OCI-LY7 (cell line): ENCODE data around the gene PURA. TPM values are rescaled to one million over a fixed set of nuclear protein-coding genes. Genes with fewer than 3 reads are reported as not detected.

Source experiments
- BruUV-seq: library from RNA; stranded (reverse); fragments of 400-500 nt; replicated peaks from 2 replicates; lab custom pipeline; 2021; lab: Mats Ljungman, UMichigan
- CTCF ChIA-PET: fragments of 300-600 bp; sonication (Branson Sonifier 250); formaldehyde crosslinking; loops from one replicate; lab custom pipeline; 2022; ENCODE audit warnings: antibody characterized with exemption; ENCODE audit not compliant: unreplicated experiment; lab: Charles Lee
- POLR2A ChIA-PET: fragments of 300-600 bp; sonication (Branson Sonifier 250); formaldehyde crosslinking; loops from one replicate; lab custom pipeline; 2022; ENCODE audit warnings: antibody characterized with exemption; lab: Charles Lee
- DNase-seq: peaks from one replicate; pipeline ENCODE4 v3.0.0-alpha.2; 2015; ENCODE audit warnings: low spot score
- H2AFZ ChIP-seq: fragments of 200-600 bp; sonication (generic), shearing (Covaris generic); 2 replicates; pipeline ENCODE4 v1.6.1; 2014; ENCODE audit warnings: mild to moderate bottlenecking, antibody characterized with exemption, low read length, moderate library complexity
- H3K27ac ChIP-seq: fragments of 200-600 bp; sonication (generic); 2 replicates; pipeline ENCODE4 v1.5.1; 2014; ENCODE audit warnings: mixed run types, low read depth, mild to moderate bottlenecking, moderate library complexity, low read length, inconsistent platforms; ENCODE audit not compliant: poor library complexity, severe bottlenecking
- H3K36me3 ChIP-seq: fragments of 200-600 bp; sonication (generic); 2 replicates; pipeline ENCODE4 v1.6.1; 2014; ENCODE audit warnings: mild to moderate bottlenecking, antibody characterized with exemption, low read length, moderate library complexity, mixed read lengths; ENCODE audit not compliant: insufficient read depth
- H3K4me1 ChIP-seq: fragments of 200-600 bp; sonication (generic); 2 replicates; pipeline ENCODE4 v1.5.1; 2014; ENCODE audit warnings: mild to moderate bottlenecking, low read length; ENCODE audit not compliant: insufficient read depth, poor library complexity, severe bottlenecking
- H3K4me2 ChIP-seq: fragments of 200-600 bp; sonication (generic); 2 replicates; pipeline ENCODE4 v1.6.1; 2014; ENCODE audit warnings: mild to moderate bottlenecking, low read length
- H3K4me3 ChIP-seq: fragments of 200-600 bp; sonication (generic); 2 replicates; pipeline ENCODE4 v1.5.1; 2014; ENCODE audit warnings: mild to moderate bottlenecking, low read depth, low read length; ENCODE audit not compliant: poor library complexity, severe bottlenecking
- H3K79me2 ChIP-seq: fragments of 200-600 bp; sonication (generic); 2 replicates; pipeline ENCODE4 v1.6.1; 2016; ENCODE audit warnings: low read depth, mild to moderate bottlenecking, low read length, moderate library complexity, mixed read lengths; ENCODE audit not compliant: insufficient read depth
- H3K9me2 ChIP-seq: fragments of 200-600 bp; sonication (generic); 2 replicates; pipeline ENCODE4 v1.6.1; 2016; ENCODE audit warnings: mild to moderate bottlenecking, low read length, mixed read lengths; ENCODE audit not compliant: insufficient read depth
- H3K9me3 ChIP-seq: fragments of 200-600 bp; sonication (generic); 2 replicates; pipeline ENCODE4 v1.6.1; 2014; ENCODE audit warnings: mild to moderate bottlenecking, mixed run types, low read length, mixed read lengths
- H4K20me1 ChIP-seq: fragments of 200-600 bp; sonication (generic); 2 replicates; pipeline ENCODE4 v1.6.1; 2014; ENCODE audit warnings: mild to moderate bottlenecking, antibody characterized with exemption, low read length, moderate library complexity, mixed read lengths; ENCODE audit not compliant: insufficient read depth
- EZH2phosphoT487 ChIP-seq: fragments of 200-600 bp; sonication (generic); IDR thresholded peaks from 2 replicates; pipeline ENCODE4 v1.6.1; 2018; ENCODE audit warnings: low read depth, borderline replicate concordance, mild to moderate bottlenecking, mixed run types, antibody characterized with exemption, low read length, moderate library complexity, mixed read lengths
- intact Hi-C: fragments of 100-400 bp; cut with micrococcal nuclease; formaldehyde crosslinking; loops from one replicate; pipeline ENCODE4 v1.10.0; 2022; ENCODE audit not compliant: unreplicated experiment
- total RNA-seq, 2 experiments: library from RNA; depleted of rRNA in 1 of 2; stranded (reverse); fragments of >200 nt in 1 of 2; shearing (Covaris generic) in 1 of 2; gene quantifications; 2 replicates each; pipeline ENCODE4 v1.2.3, GENCODE V29; 2014 to 2022
- TF ChIP-seq, protein P1 (sequence below): fragments of 200-600 bp; sonication (generic); conservative IDR thresholded peaks from 2 replicates; pipeline ENCODE4 v1.5.1; 2014; ENCODE audit warnings: mild to moderate bottlenecking, antibody characterized with exemption, low read length, moderate library complexity, mixed read lengths

The PURA gene
- total RNA-seq, 2 experiments from 2014 or later = 19.0 to 19.7 TPM

DNA sequence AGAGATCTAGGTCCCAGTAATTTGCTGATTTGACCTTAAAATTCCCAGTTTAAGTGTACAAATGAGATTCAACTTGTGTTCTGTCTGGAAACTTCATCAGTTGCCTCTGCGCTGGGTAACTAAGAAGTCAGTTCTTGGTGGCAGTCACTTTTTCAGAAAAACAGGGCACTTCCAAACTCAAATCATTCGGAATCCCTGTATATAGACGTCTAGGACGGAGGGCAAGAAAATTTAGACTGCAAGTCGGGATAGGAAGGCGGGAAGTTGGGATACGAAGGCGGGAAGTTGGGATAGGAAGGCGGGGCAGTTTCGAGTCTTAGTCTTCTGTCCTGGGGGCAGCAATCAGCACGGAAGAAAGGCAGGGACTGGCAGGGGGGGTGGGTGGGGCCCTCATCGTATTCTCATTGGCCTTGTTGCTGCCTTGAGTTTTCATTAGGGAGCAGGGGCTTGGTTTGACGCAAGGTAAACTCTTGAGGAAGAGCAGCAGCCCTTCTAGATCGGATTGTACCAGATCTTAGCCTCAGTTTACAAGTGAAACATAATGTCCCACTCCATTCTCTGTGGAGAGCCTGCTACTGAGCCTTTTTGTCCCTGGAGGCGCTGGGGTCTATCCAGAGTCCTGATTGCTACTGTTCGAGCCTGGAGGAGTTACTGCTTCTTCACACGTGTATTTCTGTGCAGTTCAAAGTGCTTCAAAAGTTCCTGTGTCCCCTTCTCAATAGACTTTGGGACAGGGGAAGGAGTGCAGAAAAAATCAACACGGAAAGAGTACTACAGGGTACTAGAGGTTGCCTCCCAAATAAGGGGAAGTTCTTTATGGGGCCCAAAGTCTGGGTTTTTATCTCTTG, 2.7 kb upstream of the PURA start:
- H3K4me2 ChIP-seq = peak overlapping the region; percentile 78
- H3K9me2 ChIP-seq = no peaks in the 10 kb centered on the region
- peaks cover 68% of the 10 kb centered on the region for H3K79me2 ChIP-seq
- H4K20me1 ChIP-seq = peaks cover 26% of the 10 kb centered on the region
- H3K27ac ChIP-seq = peak overlapping the region; percentile 0
- intact Hi-C loops = loop anchor here (10.0 kb wide), 1 partner anchor 546 kb away; the partner anchor contains the start of gene UBE2D2
- ChIA-PET CTCF (no interaction called here), POLR2A (no interaction called here)
- TF ChIP-seq, protein P1, sequence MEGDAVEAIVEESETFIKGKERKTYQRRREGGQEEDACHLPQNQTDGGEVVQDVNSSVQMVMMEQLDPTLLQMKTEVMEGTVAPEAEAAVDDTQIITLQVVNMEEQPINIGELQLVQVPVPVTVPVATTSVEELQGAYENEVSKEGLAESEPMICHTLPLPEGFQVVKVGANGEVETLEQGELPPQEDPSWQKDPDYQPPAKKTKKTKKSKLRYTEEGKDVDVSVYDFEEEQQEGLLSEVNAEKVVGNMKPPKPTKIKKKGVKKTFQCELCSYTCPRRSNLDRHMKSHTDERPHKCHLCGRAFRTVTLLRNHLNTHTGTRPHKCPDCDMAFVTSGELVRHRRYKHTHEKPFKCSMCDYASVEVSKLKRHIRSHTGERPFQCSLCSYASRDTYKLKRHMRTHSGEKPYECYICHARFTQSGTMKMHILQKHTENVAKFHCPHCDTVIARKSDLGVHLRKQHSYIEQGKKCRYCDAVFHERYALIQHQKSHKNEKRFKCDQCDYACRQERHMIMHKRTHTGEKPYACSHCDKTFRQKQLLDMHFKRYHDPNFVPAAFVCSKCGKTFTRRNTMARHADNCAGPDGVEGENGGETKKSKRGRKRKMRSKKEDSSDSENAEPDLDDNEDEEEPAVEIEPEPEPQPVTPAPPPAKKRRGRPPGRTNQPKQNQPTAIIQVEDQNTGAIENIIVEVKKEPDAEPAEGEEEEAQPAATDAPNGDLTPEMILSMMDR = no peak
- TF ChIP-seq EZH2phosphoT487 = no peak
- no peak for DNase-seq
- H3K36me3 ChIP-seq = peaks cover 10% of the 10 kb centered on the region
- H3K4me3 ChIP-seq = peak overlapping the region; percentile 86
- H2AFZ ChIP-seq = no peak overlapping the region
- BruUV-seq = no TSS peak
- H3K9me3 ChIP-seq = no peaks in the 10 kb centered on the region
- H3K4me1 ChIP-seq = peaks cover 63% of the 10 kb centered on the region

DNA sequence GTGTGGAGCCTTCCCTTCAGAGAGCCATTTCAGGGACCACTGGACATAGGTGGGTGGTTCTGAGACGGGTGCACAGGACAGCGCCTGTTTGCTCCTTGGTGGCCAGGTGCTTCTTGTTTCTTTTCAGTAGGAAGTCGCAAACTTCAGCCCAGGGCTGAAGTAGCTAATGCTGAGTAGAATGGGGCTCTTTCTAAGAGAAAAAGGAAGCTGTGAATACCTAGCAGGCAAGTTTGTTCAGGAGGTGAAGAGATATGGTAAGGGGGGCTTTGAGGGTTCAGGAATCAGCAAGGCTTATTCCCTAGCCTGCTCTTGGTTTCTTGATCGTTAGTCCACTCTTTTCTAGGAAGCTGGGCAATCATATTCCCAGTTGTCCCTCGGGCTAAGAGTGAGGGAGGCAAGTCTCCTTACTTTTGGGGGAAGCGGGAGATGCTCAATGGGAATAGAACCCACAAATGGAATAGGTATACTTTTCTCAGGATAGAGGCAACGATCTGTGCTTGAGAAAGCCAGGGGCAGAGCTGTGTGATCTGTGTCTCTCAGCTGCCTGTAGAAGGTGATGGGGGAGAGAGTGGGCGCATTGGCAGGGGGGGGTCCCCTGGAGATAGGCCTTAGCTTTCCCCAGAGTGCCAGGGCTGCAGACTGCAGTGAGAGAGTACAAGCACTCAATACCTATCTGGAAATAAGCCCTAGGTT, 1.9 kb upstream of the PURA start:
- Histone ChIP-seq H3K9me2 (no peaks in the 10 kb centered on the region), H3K36me3 (peaks cover 10% of the 10 kb centered on the region), H3K4me1 (peaks cover 62% of the 10 kb centered on the region), H3K9me3 (no peaks in the 10 kb centered on the region), H3K79me2 (peaks cover 76% of the 10 kb centered on the region), H4K20me1 (peaks cover 32% of the 10 kb centered on the region), H3K4me2 (peak overlapping the region; percentile 78), H3K4me3 (peak overlapping the region; percentile 86), H2AFZ (no peak overlapping the region), H3K27ac (peak overlapping the region; percentile 0)
- no peak for TF ChIP-seq EZH2phosphoT487
- TF ChIP-seq, protein P1 = no peak
- BruUV-seq = no TSS peak
- POLR2A ChIA-PET = interaction anchor here (0.6 to 1.5 kb wide), 7 partner anchors 9 to 1929 kb away, joined by 3 to 5 read pairs (median 3); no protein-coding TSS in a partner anchor
- intact Hi-C loops = loop anchor here (10.0 kb wide), 1 partner anchor 547 kb away; the partner anchor contains the start of gene UBE2D2
- DNase-seq = peak; percentile 54
- CTCF ChIA-PET = interaction anchor here (0.6 kb wide), 1 partner anchor 477 kb away, joined by 3 read pairs; no protein-coding TSS in a partner anchor
